T-helper 22 cell (primary cell): ENCODE measurements around the gene CD96.
"Not testable (repeated sequence)": the region's sequence is repeated elsewhere in the genome, so short reads cannot be mapped to it uniquely, and the experiment has no call there.

ENCODE experiments used
- DNase-seq: peaks from one replicate; pipeline ENCODE4 v3.0.0-alpha.2; 2020; ENCODE audit warnings: low read depth

Gene CD96

GRCh38 chr3:111561902-111562301, 19.9 kb downstream of the CD96 start:
- not testable (repeated sequence) for DNase-seq

DNA sequence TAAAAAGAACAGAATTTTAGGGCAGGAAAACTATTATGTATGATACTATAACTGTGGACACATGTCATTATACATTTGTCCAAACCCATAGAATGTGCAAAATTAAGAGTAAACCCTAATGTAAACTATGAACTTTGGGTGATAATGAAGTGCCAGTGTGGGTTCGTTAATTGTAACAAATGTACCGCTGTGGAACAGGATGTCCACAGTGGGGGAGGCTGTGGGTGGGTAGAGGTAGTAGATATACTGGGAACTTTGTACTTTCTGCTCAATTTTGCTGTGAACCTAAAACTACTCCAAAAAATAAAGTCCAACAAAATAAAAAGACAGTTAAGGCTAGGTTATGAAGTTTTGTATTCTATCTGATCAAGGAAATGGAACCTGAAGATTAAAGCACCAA, 24.8 kb downstream of the CD96 start:
- DNase-seq = no peak

GRCh38 chr3:111568355-111568754, 26.4 kb downstream of the CD96 start:
- DNase-seq = no peak

DNA sequence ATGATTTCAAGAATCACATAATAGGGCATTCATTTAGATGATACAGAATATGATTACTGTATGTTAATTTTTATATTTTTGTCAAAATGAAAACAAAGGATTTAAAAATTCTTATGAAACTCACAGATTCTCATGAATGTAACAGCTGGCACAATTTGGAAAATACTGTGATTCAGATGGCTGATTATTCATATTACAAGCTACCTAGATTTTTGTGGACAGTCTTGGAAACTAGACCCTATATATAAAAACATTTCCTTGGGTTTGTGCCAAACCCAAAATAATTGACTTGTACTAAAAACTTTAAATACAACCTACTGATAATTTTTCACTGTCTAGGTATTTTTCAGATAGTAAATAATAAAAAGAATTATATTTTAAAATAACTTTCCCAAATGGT, 26.9 kb downstream of the CD96 start:
- DNase-seq = no peak

DNA sequence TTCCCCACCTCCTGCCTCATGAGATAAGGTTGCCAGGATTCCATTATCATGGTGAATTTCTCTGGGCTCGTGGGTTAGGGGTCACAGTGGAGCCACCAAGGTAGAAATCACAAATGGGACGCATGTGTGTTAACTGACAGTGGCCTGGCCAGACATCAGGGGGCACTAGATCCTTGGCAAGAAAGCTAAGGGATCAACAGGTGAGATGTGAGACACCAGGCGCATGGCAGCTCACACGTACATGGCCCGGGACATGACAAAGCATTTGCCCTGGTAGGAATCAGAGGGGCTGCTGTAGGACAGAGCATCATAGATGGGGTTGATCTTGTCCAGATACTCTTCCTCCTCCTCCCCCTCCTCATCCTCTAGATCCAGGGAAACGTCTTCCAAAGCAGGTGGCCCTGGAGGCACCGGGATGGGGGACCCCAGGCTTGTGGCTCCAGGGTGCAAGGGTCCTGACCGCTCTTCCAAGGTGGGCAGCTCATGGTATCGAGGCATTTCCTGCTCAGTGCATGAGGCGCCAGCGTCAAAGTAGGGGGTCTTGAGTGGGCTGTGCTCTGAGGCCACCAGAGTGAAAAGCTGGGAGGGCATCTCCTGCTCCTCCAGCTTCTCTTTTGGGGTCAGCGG, 28.5 kb downstream of the CD96 start:
- DNase-seq = no peak

- DNase-seq = no peak
Measured at GRCh38 chr3:111571282-111571681, 29.3 kb downstream of the CD96 start.

- DNase-seq = no peak
Measured at GRCh38 chr3:111571907-111572460, 30.0 kb downstream of the CD96 start.

DNA sequence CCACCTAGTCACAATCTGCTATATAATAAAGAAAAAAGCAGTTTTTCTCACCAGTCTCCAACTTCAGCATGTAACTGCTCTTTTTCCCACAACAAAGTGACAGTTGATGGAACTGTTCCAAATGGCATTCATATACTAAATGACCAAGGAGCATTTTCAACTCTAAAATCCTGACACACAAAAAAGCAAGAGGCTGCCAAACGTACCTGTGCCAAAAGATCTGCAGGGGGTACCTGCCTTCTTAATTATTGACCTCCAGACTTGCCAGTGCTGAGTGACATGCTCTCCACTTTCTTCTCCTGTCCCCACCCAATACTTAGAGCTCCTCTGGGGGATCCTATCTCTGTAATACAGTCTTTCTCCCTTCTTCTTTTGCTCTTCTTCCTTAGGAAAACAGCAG, 35.1 kb downstream of the CD96 start:
- no peak for DNase-seq

DNA sequence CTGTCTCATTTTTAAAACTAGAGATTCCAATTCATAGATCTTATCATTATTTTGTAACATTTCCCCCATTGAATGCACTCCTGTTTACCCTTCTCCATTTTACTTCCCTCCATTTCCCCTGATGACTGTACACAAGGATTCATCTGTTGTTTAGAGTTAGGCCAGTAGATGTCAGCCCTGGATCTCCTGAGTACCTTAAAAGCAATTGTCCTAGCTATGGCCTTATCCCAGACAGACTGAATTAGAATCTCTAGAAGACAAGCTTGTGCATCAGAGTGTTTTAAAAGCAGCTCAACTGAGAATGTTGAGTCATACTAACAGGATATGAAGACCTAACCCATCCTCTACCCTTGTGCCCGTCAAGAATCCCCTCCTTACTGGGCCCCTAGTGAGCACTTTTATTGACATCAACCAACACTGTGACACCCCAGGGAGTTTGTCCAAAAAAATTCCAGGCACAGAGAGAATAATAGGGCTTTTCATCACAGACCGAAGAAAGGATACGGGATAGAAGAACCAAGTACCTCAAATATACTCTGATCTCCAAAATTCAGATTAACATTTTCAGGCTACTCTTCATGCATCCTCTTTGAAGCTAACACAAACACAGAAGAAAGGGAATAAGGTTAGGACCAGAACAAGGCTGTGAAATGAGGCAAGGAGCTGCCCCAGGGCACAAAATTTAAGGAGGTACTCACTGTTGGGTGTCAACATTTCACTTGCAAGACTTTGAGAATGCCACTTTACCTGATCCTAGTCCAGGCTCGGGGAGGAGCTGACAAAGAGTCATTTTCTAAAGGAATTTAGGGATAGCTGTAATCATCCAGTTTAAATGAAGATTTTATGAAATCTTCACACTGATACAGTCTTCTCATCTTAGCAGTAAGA, 36.0 kb downstream of the CD96 start:
- DNase-seq = no peak

DNA sequence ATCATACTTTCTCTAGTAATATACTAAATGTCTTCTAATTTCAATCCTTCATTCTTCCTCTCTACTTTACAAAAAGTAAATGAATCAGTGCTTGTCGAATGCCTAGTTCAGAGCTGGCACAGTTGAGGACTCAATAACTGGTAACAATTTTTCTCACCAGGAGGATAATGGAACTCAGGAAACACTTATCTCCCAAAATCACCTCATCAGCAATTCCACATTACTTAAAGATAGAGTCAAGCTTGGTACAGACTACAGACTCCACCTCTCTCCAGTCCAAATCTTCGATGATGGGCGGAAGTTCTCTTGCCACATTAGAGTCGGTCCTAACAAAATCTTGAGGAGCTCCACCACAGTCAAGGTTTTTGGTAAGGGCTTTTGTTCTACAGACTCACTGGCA, 36.9 kb downstream of the CD96 start:
- no peak for DNase-seq

GRCh38 chr3:111579495-111579894, 37.5 kb downstream of the CD96 start:
- no peak for DNase-seq

DNA sequence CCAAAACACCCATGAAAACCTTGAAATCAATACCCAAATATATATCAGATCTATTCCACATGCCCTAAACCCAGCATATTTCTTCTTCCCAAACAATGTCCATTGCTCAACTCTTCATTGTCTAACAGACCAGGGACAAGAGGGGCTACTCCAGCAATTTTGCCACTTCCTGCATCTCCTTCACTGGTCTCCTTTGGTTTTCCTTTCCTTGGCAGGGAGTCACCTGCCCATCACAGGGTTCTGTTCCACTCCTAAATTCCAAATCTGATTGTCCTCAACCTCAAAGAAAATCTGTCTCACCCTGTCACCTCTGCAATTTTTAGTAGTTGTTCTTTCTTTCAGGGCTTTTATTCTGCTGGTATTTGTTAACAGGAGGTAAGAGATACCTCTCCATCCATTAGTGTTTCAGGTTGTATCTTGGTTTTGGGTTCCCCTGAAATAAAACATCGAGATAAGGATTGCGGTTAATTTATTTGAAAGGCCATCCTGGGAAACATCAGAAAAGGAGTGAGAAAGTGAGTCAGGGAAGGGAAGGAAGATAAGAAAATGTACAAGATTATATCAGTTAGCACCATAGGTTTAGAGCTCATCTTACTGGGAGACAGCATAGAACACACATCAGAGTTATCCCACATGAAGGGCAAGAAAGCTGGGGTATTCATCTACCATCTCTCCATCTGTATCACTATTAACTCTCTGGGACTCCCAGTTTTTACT, 39.6 kb downstream of the CD96 start:
- no peak for DNase-seq

DNA sequence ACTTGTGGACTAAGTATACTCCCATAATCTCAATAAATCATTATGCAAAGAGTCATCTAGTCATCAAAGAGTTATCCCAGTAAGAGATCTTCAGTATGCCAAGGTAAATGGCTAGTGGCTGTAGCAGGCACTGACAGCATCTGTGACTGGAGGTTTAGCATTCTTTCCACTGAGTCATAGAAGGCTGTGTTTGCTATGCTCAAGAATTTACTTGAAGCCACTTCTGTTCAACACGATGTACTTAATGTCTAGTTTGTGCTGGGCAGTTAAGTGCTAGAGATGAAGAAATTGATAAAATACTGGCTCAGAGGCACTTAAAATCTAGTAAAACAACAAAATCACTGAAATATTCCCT, 40.1 kb downstream of the CD96 start:
- DNase-seq = no peak

DNA sequence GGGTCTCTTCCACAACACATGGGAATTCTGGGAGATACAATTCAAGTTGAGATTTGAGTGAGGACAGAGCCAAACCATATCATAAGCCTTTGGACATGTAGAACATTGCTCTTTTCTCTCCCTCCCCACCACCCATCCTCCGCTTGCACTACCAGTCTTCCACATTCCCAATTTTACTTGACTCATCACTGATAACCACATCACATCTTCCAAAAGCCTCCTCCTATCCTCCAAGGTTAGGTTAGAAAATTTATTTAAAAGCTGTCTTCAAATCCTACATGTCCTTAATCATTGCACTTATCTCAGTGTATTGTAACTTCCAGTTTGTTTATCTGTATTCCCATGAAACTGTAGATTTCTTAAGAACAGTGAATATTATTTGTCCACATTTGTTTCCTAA, 42.7 kb downstream of the CD96 start:
- no peak for DNase-seq

- DNase-seq = no peak
Measured at GRCh38 chr3:111585217-111585616, 43.2 kb downstream of the CD96 start.

GRCh38 chr3:111588527-111588926, 46.5 kb downstream of the CD96 start:
- DNase-seq = no peak

- DNase-seq = no peak
Measured at GRCh38 chr3:111589303-111590142, 47.5 kb downstream of the CD96 start.

DNA sequence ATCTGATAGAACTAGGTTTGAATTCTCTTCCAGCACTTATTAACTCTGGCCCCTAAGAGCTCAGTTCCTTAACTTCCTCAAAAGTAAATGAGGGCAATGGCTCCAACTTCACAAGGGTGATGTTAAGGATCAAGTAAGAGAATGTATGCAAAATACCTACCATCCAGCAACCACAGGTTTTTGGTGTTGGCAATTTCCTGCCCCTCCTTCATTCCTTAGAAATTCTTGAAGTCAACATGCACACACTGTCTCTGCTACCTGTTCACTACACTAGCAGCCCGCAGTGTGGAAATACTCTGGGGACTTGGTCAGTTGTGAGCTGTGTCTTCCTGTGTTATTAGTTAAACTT, 48.1 kb downstream of the CD96 start:
- DNase-seq = no peak

- no peak for DNase-seq
Measured at GRCh38 chr3:111591555-111591954, 49.6 kb downstream of the CD96 start.

- DNase-seq = no peak
Measured at GRCh38 chr3:111592143-111592542, 50.1 kb downstream of the CD96 start.

DNA sequence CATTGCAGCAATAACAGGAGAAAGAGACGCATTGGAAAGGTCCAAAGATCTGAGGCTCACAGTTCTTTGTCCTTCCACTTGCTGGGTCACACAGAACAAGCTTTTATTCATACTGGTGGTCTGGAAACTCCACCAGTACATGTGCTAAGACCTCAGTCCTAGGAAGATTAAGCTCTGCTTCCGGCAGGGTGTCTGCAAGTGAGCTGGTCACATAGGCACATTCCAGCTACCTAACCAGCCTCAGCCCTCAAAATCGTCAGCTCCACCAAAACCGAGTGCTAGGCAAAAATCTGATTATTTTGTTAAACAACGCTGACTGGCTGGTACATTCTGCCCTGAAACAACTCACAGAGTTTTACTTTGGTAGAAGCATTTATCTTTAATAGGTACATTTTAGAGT, 50.9 kb downstream of the CD96 start:
- DNase-seq = no peak

GRCh38 chr3:111593666-111594065, 51.7 kb downstream of the CD96 start:
- no peak for DNase-seq
